Muscle layer of colon (tissue), 2 donors: Measurements from ENCODE around the gene CADPS2.

Source experiments
- H3K27ac ChIP-seq: one replicate; pipeline ENCODE4 v1.7.0; 2013; ENCODE audit warnings: low read depth, mild to moderate bottlenecking, low read length, moderate library complexity
- H3K27me3 ChIP-seq, 2 donors: one replicate each; pipeline ENCODE4 v1.7.0; 2013; ENCODE audit warnings: low read length in 2 of 2, mild to moderate bottlenecking in 2 of 2; ENCODE audit not compliant: insufficient read depth in 2 of 2, control insufficient read depth in 1 of 2
- H3K36me3 ChIP-seq: one replicate; pipeline ENCODE4 v1.7.0; 2013; ENCODE audit warnings: mild to moderate bottlenecking, low read length; ENCODE audit not compliant: insufficient read depth
- H3K4me1 ChIP-seq: one replicate; pipeline ENCODE4 v1.7.0; 2013; ENCODE audit warnings: mild to moderate bottlenecking, low read length; ENCODE audit not compliant: insufficient read depth
- H3K4me3 ChIP-seq, 2 donors: one replicate each; pipeline ENCODE4 v1.7.0; 2013; ENCODE audit warnings: low read length in 2 of 2, low read depth in 1 of 2, mild to moderate bottlenecking in 1 of 2, moderate library complexity in 1 of 2
- H3K9ac ChIP-seq: one replicate; pipeline ENCODE4 v1.7.0; 2013; ENCODE audit warnings: low read length
- H3K9me3 ChIP-seq: one replicate; pipeline ENCODE4 v1.7.0; 2013; ENCODE audit warnings: mild to moderate bottlenecking, low read length
- donor health status: abdominal sarcoma.
- donor health status: Adenocarcinoma of cecum.

Gene CADPS2

GRCh38 chr7:122517576-122517975 is 368.7 kb downstream of the CADPS2 start:
- H3K27me3 ChIP-seq: no peaks in the 10 kb centered on the region
- H3K9me3 ChIP-seq: no peaks in the 10 kb centered on the region
- no peaks in the 10 kb centered on the region for H3K4me1 ChIP-seq
- no peak overlapping the region for H3K4me3 ChIP-seq
- no peaks in the 10 kb centered on the region for H3K36me3 ChIP-seq
- no peak overlapping the region for H3K27ac ChIP-seq
- no peak overlapping the region for H3K9ac ChIP-seq

- Histone ChIP-seq H3K9me3 (no peaks in the 10 kb centered on the region), H3K36me3 (no peaks in the 10 kb centered on the region), H3K9ac (no peak overlapping the region), H3K4me1 (no peaks in the 10 kb centered on the region), H3K27ac (no peak overlapping the region), H3K27me3 (no peaks in the 10 kb centered on the region), H3K4me3 (no peak overlapping the region)
Measured at GRCh38 chr7:122515404-122515803, 370.9 kb downstream of the CADPS2 start.

- Histone ChIP-seq H3K4me1 (no peaks in the 10 kb centered on the region), H3K9me3 (no peaks in the 10 kb centered on the region), H3K27me3 (no peaks in the 10 kb centered on the region), H3K4me3 (no peak overlapping the region), H3K36me3 (no peaks in the 10 kb centered on the region), H3K9ac (no peak overlapping the region), H3K27ac (no peak overlapping the region)
Measured at GRCh38 chr7:122511268-122511667, 375.0 kb downstream of the CADPS2 start.

GRCh38 chr7:122507591-122507990 is 378.7 kb downstream of the CADPS2 start:
- H3K27me3 ChIP-seq: no peaks in the 10 kb centered on the region
- no peak overlapping the region for H3K4me3 ChIP-seq
- H3K36me3 ChIP-seq: no peaks in the 10 kb centered on the region
- no peaks in the 10 kb centered on the region for H3K9me3 ChIP-seq
- H3K27ac ChIP-seq: no peak overlapping the region
- no peaks in the 10 kb centered on the region for H3K4me1 ChIP-seq
- no peak overlapping the region for H3K9ac ChIP-seq

GRCh38 chr7:122492007-122492406 is 394.3 kb downstream of the CADPS2 start:
- H3K9me3 ChIP-seq: no peaks in the 10 kb centered on the region
- H3K4me3 ChIP-seq: no peak overlapping the region
- no peak overlapping the region for H3K9ac ChIP-seq
- H3K27ac ChIP-seq: no peak overlapping the region
- no peaks in the 10 kb centered on the region for H3K4me1 ChIP-seq
- no peaks in the 10 kb centered on the region for H3K27me3 ChIP-seq
- no peaks in the 10 kb centered on the region for H3K36me3 ChIP-seq

- no peak overlapping the region for H3K9ac ChIP-seq
Measured at GRCh38 chr7:122488241-122488640, 398.0 kb downstream of the CADPS2 start.

GRCh38 chr7:122487131-122487530 is 399.1 kb downstream of the CADPS2 start:
- no peaks in the 10 kb centered on the region for H3K4me1 ChIP-seq

More at GRCh38 chr7:122488241-122488640, 398.0 kb downstream of the CADPS2 start:
- Histone ChIP-seq H3K4me3 (no peak overlapping the region), H3K4me1 (no peaks in the 10 kb centered on the region), H3K36me3 (no peaks in the 10 kb centered on the region), H3K27ac (no peak overlapping the region), H3K9me3 (no peaks in the 10 kb centered on the region), H3K27me3 (no peaks in the 10 kb centered on the region)

GRCh38 chr7:122485856-122486255 is 400.4 kb downstream of the CADPS2 start:
- H3K27ac ChIP-seq: no peak overlapping the region
- H3K4me3 ChIP-seq: no peak overlapping the region
- H3K9me3 ChIP-seq: no peaks in the 10 kb centered on the region
- H3K27me3 ChIP-seq: no peaks in the 10 kb centered on the region
- no peaks in the 10 kb centered on the region for H3K4me1 ChIP-seq
- H3K36me3 ChIP-seq: no peaks in the 10 kb centered on the region
- H3K9ac ChIP-seq: no peak overlapping the region

More at GRCh38 chr7:122487131-122487530, 399.1 kb downstream of the CADPS2 start:
- Histone ChIP-seq H3K9ac (no peak overlapping the region), H3K36me3 (no peaks in the 10 kb centered on the region), H3K9me3 (no peaks in the 10 kb centered on the region), H3K4me3 (no peak overlapping the region), H3K27ac (no peak overlapping the region), H3K27me3 (no peaks in the 10 kb centered on the region)

- Histone ChIP-seq H3K4me1 (no peaks in the 10 kb centered on the region), H3K4me3 (no peak overlapping the region), H3K27me3 (no peaks in the 10 kb centered on the region), H3K27ac (no peak overlapping the region), H3K36me3 (no peaks in the 10 kb centered on the region), H3K9me3 (no peaks in the 10 kb centered on the region), H3K9ac (no peak overlapping the region)
Measured at GRCh38 chr7:122482212-122482611, 404.0 kb downstream of the CADPS2 start.

GRCh38 chr7:122470859-122471258 is 415.4 kb downstream of the CADPS2 start:
- Histone ChIP-seq H3K4me1 (no peaks in the 10 kb centered on the region), H3K4me3 (no peak overlapping the region), H3K27ac (no peak overlapping the region)

GRCh38 chr7:122468945-122469344 is 417.3 kb downstream of the CADPS2 start:
- no peak overlapping the region for H3K9ac ChIP-seq
- no peak overlapping the region for H3K4me3 ChIP-seq
- H3K27ac ChIP-seq: no peak overlapping the region
- H3K27me3 ChIP-seq: no peaks in the 10 kb centered on the region
- H3K9me3 ChIP-seq: no peaks in the 10 kb centered on the region
- no peaks in the 10 kb centered on the region for H3K36me3 ChIP-seq
- no peaks in the 10 kb centered on the region for H3K4me1 ChIP-seq

More at GRCh38 chr7:122470859-122471258, 415.4 kb downstream of the CADPS2 start:
- Histone ChIP-seq H3K9me3 (no peaks in the 10 kb centered on the region), H3K36me3 (no peaks in the 10 kb centered on the region), H3K9ac (no peak overlapping the region), H3K27me3 (no peaks in the 10 kb centered on the region)

- H3K4me3 ChIP-seq: no peak overlapping the region
- no peak overlapping the region for H3K27ac ChIP-seq
- H3K27me3 ChIP-seq: no peaks in the 10 kb centered on the region
- no peak overlapping the region for H3K9ac ChIP-seq
- no peaks in the 10 kb centered on the region for H3K36me3 ChIP-seq
- no peaks in the 10 kb centered on the region for H3K9me3 ChIP-seq
- no peaks in the 10 kb centered on the region for H3K4me1 ChIP-seq
Measured at GRCh38 chr7:122467661-122468449, 418.4 kb downstream of the CADPS2 start.
